ENCODE results near the gene DPH1.

DNA sequence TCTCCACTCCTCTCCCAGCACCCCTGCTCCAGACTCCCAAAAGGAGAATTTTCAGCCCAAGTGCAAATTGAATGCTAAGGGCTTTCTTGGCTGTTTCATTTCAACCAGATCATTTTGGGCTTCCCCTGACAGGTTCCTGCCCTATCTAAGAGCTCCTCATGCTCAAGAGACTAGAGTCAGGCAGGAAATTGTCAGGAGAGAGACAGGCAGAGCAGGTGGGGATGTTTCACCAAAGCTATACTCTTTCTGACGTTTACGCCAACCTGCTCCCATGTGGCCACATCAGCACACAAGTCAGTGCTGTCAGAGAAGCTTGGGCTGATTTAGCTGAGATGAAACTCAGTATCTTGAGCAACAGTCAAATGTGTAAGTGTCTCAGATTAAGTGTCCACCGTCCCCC is 56.4 kb downstream of the DPH1 start:
- TF ChIP-seq, protein P1, sequence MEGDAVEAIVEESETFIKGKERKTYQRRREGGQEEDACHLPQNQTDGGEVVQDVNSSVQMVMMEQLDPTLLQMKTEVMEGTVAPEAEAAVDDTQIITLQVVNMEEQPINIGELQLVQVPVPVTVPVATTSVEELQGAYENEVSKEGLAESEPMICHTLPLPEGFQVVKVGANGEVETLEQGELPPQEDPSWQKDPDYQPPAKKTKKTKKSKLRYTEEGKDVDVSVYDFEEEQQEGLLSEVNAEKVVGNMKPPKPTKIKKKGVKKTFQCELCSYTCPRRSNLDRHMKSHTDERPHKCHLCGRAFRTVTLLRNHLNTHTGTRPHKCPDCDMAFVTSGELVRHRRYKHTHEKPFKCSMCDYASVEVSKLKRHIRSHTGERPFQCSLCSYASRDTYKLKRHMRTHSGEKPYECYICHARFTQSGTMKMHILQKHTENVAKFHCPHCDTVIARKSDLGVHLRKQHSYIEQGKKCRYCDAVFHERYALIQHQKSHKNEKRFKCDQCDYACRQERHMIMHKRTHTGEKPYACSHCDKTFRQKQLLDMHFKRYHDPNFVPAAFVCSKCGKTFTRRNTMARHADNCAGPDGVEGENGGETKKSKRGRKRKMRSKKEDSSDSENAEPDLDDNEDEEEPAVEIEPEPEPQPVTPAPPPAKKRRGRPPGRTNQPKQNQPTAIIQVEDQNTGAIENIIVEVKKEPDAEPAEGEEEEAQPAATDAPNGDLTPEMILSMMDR (IDR thresholded peaks at IDR 0.05): no peak
- TF ChIP-seq POLR2A (IDR thresholded peaks at IDR 0.05; ENCODE audit: low read depth) (no peak), POLR2AphosphoS5 (IDR thresholded peaks at IDR 0.05) (no peak)

Data from esophagus muscularis mucosa (tissue), 3 donors.